Mesenteric fat pad (tissue), 1 donor: ENCODE results near the gene NTN1. TPM values are rescaled to one million over a fixed set of nuclear protein-coding genes. Genes with fewer than 3 reads are reported as not detected.
"Not testable (repeated sequence)": the region's sequence is repeated elsewhere in the genome, so short reads cannot be mapped to it uniquely, and the experiment has no call there.

Experiments used
- DNase-seq: peaks from one replicate; pipeline ENCODE4 v3.0.0-alpha.2; 2020; ENCODE audit warnings: low spot score
- total RNA-seq: library from RNA; stranded (reverse); fragmentation: NEBNext Ultra II Directional; extraction: Animal tissue kit (Norgen Biotek cat#: 25700); gene quantifications from one replicate; pipeline ENCODE4 v1.2.1, GENCODE V29; 2021
- donor health status: DM: yes; HTN: yes; CAD: no.

The NTN1 gene
- total RNA-seq, 1 donor from 2014 or later: 3.1 TPM

GRCh38 chr17:9080296-9080914, 59.1 kb downstream of the NTN1 start:
- no peak for DNase-seq

GRCh38 chr17:9080983-9081382, 59.7 kb downstream of the NTN1 start:
- no peak for DNase-seq

GRCh38 chr17:9086577-9086976, 65.3 kb downstream of the NTN1 start:
- no peak for DNase-seq

GRCh38 chr17:9087921-9088320, 66.6 kb downstream of the NTN1 start:
- no peak for DNase-seq

GRCh38 chr17:9090641-9091096, 69.4 kb downstream of the NTN1 start:
- no peak for DNase-seq

GRCh38 chr17:9094193-9094592, 72.9 kb downstream of the NTN1 start:
- no peak for DNase-seq

- DNase-seq: no peak
Measured at GRCh38 chr17:9095390-9095789, 74.1 kb downstream of the NTN1 start.

GRCh38 chr17:9098242-9098825, 77.0 kb downstream of the NTN1 start:
- DNase-seq: peak; percentile 47

- no peak for DNase-seq
Measured at GRCh38 chr17:9101356-9101755, 80.0 kb downstream of the NTN1 start.

GRCh38 chr17:9103193-9103592, 81.9 kb downstream of the NTN1 start:
- not testable (repeated sequence) for DNase-seq

GRCh38 chr17:9104370-9105041, 83.2 kb downstream of the NTN1 start:
- DNase-seq: peak; percentile 60

GRCh38 chr17:9105068-9105868, 84.0 kb downstream of the NTN1 start:
- peak; percentile 39 for DNase-seq

GRCh38 chr17:9106278-9106677, 85.0 kb downstream of the NTN1 start:
- peak; percentile 37 for DNase-seq

- peak; percentile 26 for DNase-seq
Measured at GRCh38 chr17:9107527-9107926, 86.2 kb downstream of the NTN1 start.

GRCh38 chr17:9108146-9108545, 86.8 kb downstream of the NTN1 start:
- peak; percentile 60 for DNase-seq

GRCh38 chr17:9109933-9110332, 88.6 kb downstream of the NTN1 start:
- DNase-seq: peak; percentile 14

GRCh38 chr17:9110501-9110900, 89.2 kb downstream of the NTN1 start:
- DNase-seq: peak; percentile 12

GRCh38 chr17:9115214-9116191, 94.2 kb downstream of the NTN1 start:
- DNase-seq: peak; percentile 90

GRCh38 chr17:9116311-9116835, 95.1 kb downstream of the NTN1 start:
- peak; percentile 39 for DNase-seq

GRCh38 chr17:9116861-9117568, 95.7 kb downstream of the NTN1 start:
- DNase-seq: peak; percentile 83
